Measurements from ENCODE around the gene CASP7.

GRCh38 chr10:113680190-113681111 is 739 bp downstream of the CASP7 start:
- TF ChIP-seq CTCF (IDR thresholded peaks at IDR 0.05) (no peak), POLR2A (IDR thresholded peaks at IDR 0.05) (no peak)
